ENCODE measurements around the gene COL6A6.

The COL6A6 gene

GRCh38 chr3:130514681-130515080 lies 2.3 kb upstream of the COL6A6 start:
- TF ChIP-seq CTCF (conservative IDR thresholded peaks at IDR 0.05; ENCODE audit: low read depth, low read length) = no peak
- no peak overlapping the region for H3K4me3 ChIP-seq (ENCODE audit: low read depth, low read length)
- no peak for DNase-seq (ENCODE audit: low read depth)

GRCh38 chr3:130515755-130516154 lies 1.2 kb upstream of the COL6A6 start:
- DNase-seq (ENCODE audit: low read depth) = no peak
- no peak for TF ChIP-seq CTCF (conservative IDR thresholded peaks at IDR 0.05; ENCODE audit: low read depth, low read length)
- no peak overlapping the region for H3K4me3 ChIP-seq (ENCODE audit: low read depth, low read length)

- no peak overlapping the region for H3K4me3 ChIP-seq (ENCODE audit: low read depth, low read length)
- no peak for DNase-seq (ENCODE audit: low read depth)
- no peak for TF ChIP-seq CTCF (conservative IDR thresholded peaks at IDR 0.05; ENCODE audit: low read depth, low read length)
These were observed 625 bp downstream of the COL6A6 start for GRCh38 chr3:130517602-130518001.

GRCh38 chr3:130519754-130520153 lies 2.8 kb downstream of the COL6A6 start:
- TF ChIP-seq CTCF (conservative IDR thresholded peaks at IDR 0.05; ENCODE audit: low read depth, low read length) = no peak
- no peak overlapping the region for H3K4me3 ChIP-seq (ENCODE audit: low read depth, low read length)
- DNase-seq (ENCODE audit: low read depth) = no peak

GRCh38 chr3:130522399-130522798 lies 5.4 kb downstream of the COL6A6 start:
- no peak overlapping the region for H3K4me3 ChIP-seq (ENCODE audit: low read depth, low read length)
- DNase-seq (ENCODE audit: low read depth) = no peak
- no peak for TF ChIP-seq CTCF (conservative IDR thresholded peaks at IDR 0.05; ENCODE audit: low read depth, low read length)

GRCh38 chr3:130527426-130527825 lies 10.4 kb downstream of the COL6A6 start:
- H3K4me3 ChIP-seq (ENCODE audit: low read depth, low read length) = no peak overlapping the region
- no peak for TF ChIP-seq CTCF (conservative IDR thresholded peaks at IDR 0.05; ENCODE audit: low read depth, low read length)

GRCh38 chr3:130528120-130528519 lies 11.1 kb downstream of the COL6A6 start:
- no peak for TF ChIP-seq CTCF (conservative IDR thresholded peaks at IDR 0.05; ENCODE audit: low read depth, low read length)
- DNase-seq (ENCODE audit: low read depth) = no peak
- no peak overlapping the region for H3K4me3 ChIP-seq (ENCODE audit: low read depth, low read length)

More at GRCh38 chr3:130527426-130527825, 10.4 kb downstream of the COL6A6 start:
- no peak for DNase-seq (ENCODE audit: low read depth)
